NCI-H774 (cell line): ENCODE data around the gene HNRNPF.
"Not testable (repeated sequence)": the region's sequence is repeated elsewhere in the genome, so short reads cannot be mapped to it uniquely, and the experiment has no call there.

ENCODE experiments used
- DNase-seq: peaks from one replicate; lab custom pipeline; 2025; lab: John Stamatoyannopoulos, UW

The HNRNPF gene

GRCh38 chr10:43348511-43349312, 60.3 kb downstream of the HNRNPF start:
- peak; percentile 56 for DNase-seq

DNA sequence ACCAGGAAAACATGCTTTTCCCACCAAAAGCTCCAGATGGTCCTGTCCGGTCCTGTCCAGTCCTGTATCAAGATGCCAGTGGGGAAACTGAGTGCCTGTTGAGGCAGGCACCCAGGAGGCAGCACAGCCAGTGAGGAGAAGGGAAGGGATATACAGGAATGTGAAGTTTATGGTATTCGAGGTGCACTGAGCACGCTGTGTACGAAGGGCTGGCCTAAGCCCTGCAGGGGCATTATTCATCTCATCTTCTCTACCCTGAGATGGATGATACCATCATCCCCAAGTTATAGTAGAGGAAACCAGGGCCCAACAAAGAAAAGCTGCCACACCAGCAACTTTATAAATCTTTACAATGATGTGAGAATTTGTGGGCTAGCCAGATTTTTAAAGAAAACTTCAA, 61.0 kb downstream of the HNRNPF start:
- no peak for DNase-seq

GRCh38 chr10:43344051-43344450, 64.9 kb downstream of the HNRNPF start:
- no peak for DNase-seq

GRCh38 chr10:43343126-43343525, 65.9 kb downstream of the HNRNPF start:
- no peak for DNase-seq

GRCh38 chr10:43342279-43343125, 66.5 kb downstream of the HNRNPF start:
- no peak for DNase-seq

GRCh38 chr10:43341450-43341849, 67.5 kb downstream of the HNRNPF start:
- DNase-seq: no peak

DNA sequence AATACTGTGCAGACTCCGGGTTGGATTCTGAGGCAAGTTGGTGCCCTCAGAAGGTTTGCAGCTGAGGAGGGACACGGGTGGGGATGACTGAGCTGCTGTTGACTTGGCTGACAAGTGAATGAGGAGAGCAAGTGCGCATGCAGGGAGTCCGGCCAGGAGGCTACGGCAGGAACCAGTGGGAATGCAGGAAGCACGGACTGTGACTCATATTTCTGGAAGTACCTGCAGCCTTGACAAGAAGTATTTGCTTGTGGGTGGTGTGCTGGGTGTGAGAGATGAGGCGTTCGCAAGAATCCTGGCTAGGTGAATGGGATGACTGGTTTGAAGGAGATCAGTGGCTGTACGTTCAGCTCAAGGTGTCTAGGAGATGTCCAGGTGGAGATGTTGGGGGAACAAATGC, 68.4 kb downstream of the HNRNPF start:
- DNase-seq: no peak

- no peak for DNase-seq
These were observed 68.9 kb downstream of the HNRNPF start for GRCh38 chr10:43340101-43340500.

- no peak for DNase-seq
These were observed 69.8 kb downstream of the HNRNPF start for GRCh38 chr10:43339136-43339535.

DNA sequence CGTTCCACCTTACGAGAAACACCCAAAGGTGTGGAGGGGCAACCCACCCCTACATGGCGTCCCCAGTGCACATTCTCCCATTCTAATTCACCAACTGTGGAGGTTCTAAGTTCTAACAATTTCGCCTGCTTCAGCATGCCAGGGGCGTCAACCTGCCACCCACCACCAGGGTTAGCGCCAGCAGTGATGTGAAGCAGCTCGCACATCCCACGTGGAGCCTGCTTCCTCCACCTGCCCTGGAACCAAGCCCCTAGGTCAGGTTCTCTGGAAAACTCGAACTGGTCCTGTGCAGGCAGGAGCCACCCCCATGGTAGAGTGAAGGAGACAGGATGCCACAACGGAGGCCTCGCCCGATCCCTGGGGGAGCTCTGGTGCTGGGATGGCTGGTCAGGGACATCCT, 70.9 kb downstream of the HNRNPF start:
- DNase-seq: no peak

GRCh38 chr10:43337536-43337935, 71.5 kb downstream of the HNRNPF start:
- not testable (repeated sequence) for DNase-seq

DNA sequence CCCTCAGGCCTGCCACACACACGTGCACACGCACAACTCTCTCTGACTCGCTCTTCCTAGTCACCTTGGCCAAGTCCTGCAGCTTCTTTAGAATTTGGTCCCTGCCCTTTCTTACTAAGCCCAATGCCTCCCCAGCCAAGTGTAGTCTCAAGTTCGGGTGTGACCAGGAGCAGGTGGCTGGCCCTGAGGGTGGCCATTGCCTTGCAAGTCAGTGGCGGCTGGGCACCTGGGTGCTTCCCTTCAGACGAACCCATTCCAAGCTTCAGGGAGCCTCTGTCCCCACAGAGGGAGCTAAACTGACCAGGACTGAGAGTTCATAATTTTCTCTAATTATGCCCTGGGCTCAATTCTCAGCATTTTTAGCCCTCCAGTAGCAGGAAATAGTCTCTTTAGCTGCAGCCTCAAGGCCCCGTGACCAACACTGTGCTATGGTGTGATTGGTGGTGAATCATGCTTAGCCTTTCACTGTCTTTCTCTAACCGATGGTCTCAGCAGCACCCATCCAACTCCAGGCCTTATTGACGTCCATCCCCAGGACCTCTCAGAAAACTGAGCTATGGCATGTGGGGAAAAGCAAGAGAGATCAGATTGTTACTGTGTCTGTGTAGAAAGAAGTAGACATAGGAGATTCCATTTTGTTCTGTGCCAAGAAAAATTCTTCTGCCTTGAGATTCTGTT, 72.2 kb downstream of the HNRNPF start:
- no peak for DNase-seq

DNA sequence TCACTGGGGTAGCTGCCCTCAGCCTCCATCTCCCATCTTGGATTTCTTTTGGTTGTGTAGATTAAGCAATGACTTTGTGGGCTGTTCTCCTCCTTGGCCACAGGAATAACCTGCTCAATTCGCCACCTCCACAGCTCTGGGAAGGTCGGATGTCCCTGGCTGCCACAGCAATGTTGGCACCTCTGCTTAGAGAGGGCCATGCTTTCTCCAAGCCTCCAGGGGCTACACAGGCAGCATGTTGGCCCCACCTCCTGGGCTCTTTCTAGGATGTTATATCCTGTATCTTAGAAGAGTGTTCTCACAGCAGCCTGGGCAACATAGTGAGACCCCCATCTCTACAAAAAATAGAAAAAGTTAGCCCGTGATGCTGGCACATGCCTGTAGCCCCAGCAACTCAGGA, 72.9 kb downstream of the HNRNPF start:
- no peak for DNase-seq
